Activated B cell treated with CpG ODN at 0.5 μM for 24 hours (primary cell): ENCODE data around the gene AKAP8L. TPM values are rescaled to one million over a fixed set of nuclear protein-coding genes. Genes with fewer than 3 reads are reported as not detected.

ENCODE experiments used
- ATAC-seq: fragments of 200-7000 bp; cut with Tn5 transposase; one replicate; pipeline ENCODE4 v1.10.0; 2021; ENCODE audit warnings: low read depth, mild to moderate bottlenecking, moderate library complexity
- CTCF ChIA-PET: fragments of 350-600 bp; sonication (Branson Sonifier 250); formaldehyde crosslinking; loops from one replicate; lab custom pipeline; 2021; ENCODE audit warnings: antibody characterized with exemption; lab: Charles Lee
- POLR2A ChIA-PET: fragments of 350-600 bp; sonication (Branson Sonifier 250); formaldehyde crosslinking; loops from one replicate; lab custom pipeline; 2021; ENCODE audit warnings: antibody characterized with exemption; lab: Charles Lee
- DNase-seq: peaks from one replicate; pipeline ENCODE4 v3.0.0; 2022
- H3K27ac Mint-ChIP-seq: one replicate; pipeline ENCODE4 v1.8.0; 2020; ENCODE audit warnings: mixed read lengths
- H3K27me3 Mint-ChIP-seq: one replicate; pipeline ENCODE4 v1.8.0; 2021; ENCODE audit warnings: mixed read lengths
- H3K36me3 Mint-ChIP-seq: one replicate; pipeline ENCODE4 v1.8.0; 2021; ENCODE audit warnings: low read depth, mixed read lengths
- H3K4me1 Mint-ChIP-seq: one replicate; pipeline ENCODE4 v1.8.0; 2021; ENCODE audit warnings: mixed read lengths
- H3K4me3 Mint-ChIP-seq: one replicate; pipeline ENCODE4 v1.8.0; 2020; ENCODE audit warnings: mild to moderate bottlenecking, mixed read lengths
- H3K9me3 Mint-ChIP-seq: one replicate; pipeline ENCODE4 v1.8.0; 2020; ENCODE audit warnings: mixed read lengths
- intact Hi-C: fragments of 100-400 bp; cut with micrococcal nuclease; formaldehyde crosslinking; loops from one replicate; pipeline ENCODE4 v1.15.1; 2024
- total RNA-seq: library from RNA; stranded (reverse); gene quantifications from 2 replicates; pipeline ENCODE4 v1.2.3, GENCODE V29; 2022
- TF ChIP-seq, protein P1 (sequence below): fragments of 200-600 bp; IDR thresholded peaks from one replicate; pipeline ENCODE4 v1.8.0; 2022; ENCODE audit warnings: antibody characterized with exemption, mild to moderate bottlenecking

Gene AKAP8L
- total RNA-seq, 1 donor from 2014 or later: 163 TPM

GRCh38 chr19:15444505-15445226, 25.9 kb upstream of the AKAP8L start:
- Mint-ChIP-seq H3K9me3 (no peaks in the 10 kb centered on the region), H3K27me3 (no peaks in the 10 kb centered on the region), H3K27ac (no peak overlapping the region), H3K36me3 (no peaks in the 10 kb centered on the region), H3K4me1 (peaks cover 10% of the 10 kb centered on the region), H3K4me3 (no peak overlapping the region)
- ChIA-PET POLR2A (no interaction called here), CTCF (no interaction called here)
- TF ChIP-seq, protein P1, sequence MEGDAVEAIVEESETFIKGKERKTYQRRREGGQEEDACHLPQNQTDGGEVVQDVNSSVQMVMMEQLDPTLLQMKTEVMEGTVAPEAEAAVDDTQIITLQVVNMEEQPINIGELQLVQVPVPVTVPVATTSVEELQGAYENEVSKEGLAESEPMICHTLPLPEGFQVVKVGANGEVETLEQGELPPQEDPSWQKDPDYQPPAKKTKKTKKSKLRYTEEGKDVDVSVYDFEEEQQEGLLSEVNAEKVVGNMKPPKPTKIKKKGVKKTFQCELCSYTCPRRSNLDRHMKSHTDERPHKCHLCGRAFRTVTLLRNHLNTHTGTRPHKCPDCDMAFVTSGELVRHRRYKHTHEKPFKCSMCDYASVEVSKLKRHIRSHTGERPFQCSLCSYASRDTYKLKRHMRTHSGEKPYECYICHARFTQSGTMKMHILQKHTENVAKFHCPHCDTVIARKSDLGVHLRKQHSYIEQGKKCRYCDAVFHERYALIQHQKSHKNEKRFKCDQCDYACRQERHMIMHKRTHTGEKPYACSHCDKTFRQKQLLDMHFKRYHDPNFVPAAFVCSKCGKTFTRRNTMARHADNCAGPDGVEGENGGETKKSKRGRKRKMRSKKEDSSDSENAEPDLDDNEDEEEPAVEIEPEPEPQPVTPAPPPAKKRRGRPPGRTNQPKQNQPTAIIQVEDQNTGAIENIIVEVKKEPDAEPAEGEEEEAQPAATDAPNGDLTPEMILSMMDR: no peak
- DNase-seq (no peak), ATAC-seq (no peak)
- intact Hi-C loops: no loop called here

- H3K4me3 Mint-ChIP-seq: no peak overlapping the region
- H3K4me1 Mint-ChIP-seq: peaks cover 8% of the 10 kb centered on the region
- no peaks in the 10 kb centered on the region for H3K36me3 Mint-ChIP-seq
- H3K9me3 Mint-ChIP-seq: no peaks in the 10 kb centered on the region
- ATAC-seq (no peak), DNase-seq (no peak)
- no peak overlapping the region for H3K27ac Mint-ChIP-seq
- ChIA-PET CTCF (no interaction called here), POLR2A (no interaction called here)
- no peaks in the 10 kb centered on the region for H3K27me3 Mint-ChIP-seq
- TF ChIP-seq, protein P1: no peak
- intact Hi-C loops: no loop called here
Measured at GRCh38 chr19:15443838-15444237, 25.1 kb upstream of the AKAP8L start.

- Mint-ChIP-seq H3K4me1 (peaks cover 3% of the 10 kb centered on the region), H3K36me3 (no peaks in the 10 kb centered on the region)
- POLR2A ChIA-PET: no interaction called here
Measured at GRCh38 chr19:15443325-15443724, 24.5 kb upstream of the AKAP8L start.

GRCh38 chr19:15442142-15442920, 23.5 kb upstream of the AKAP8L start:
- intact Hi-C loops: no loop called here
- no peak overlapping the region for H3K4me3 Mint-ChIP-seq
- H3K36me3 Mint-ChIP-seq: no peaks in the 10 kb centered on the region
- H3K27ac Mint-ChIP-seq: no peak overlapping the region
- H3K4me1 Mint-ChIP-seq: no peaks in the 10 kb centered on the region
- H3K27me3 Mint-ChIP-seq: no peaks in the 10 kb centered on the region
- DNase-seq: no peak
- ChIA-PET POLR2A (interaction anchor here (1.2 kb wide), 1 partner anchor 24 kb away, joined by 3 read pairs; the partner anchor contains the start of gene AKAP8L), CTCF (no interaction called here)
- no peaks in the 10 kb centered on the region for H3K9me3 Mint-ChIP-seq
- TF ChIP-seq, protein P1: no peak
- ATAC-seq: no peak

More at GRCh38 chr19:15443325-15443724, 24.5 kb upstream of the AKAP8L start:
- intact Hi-C loops: no loop called here
- no peak overlapping the region for H3K27ac Mint-ChIP-seq
- CTCF ChIA-PET: no interaction called here
- H3K27me3 Mint-ChIP-seq: no peaks in the 10 kb centered on the region
- no peak overlapping the region for H3K4me3 Mint-ChIP-seq
- H3K9me3 Mint-ChIP-seq: no peaks in the 10 kb centered on the region
- TF ChIP-seq, protein P1: no peak
- no peak for ATAC-seq
- DNase-seq: no peak

DNA sequence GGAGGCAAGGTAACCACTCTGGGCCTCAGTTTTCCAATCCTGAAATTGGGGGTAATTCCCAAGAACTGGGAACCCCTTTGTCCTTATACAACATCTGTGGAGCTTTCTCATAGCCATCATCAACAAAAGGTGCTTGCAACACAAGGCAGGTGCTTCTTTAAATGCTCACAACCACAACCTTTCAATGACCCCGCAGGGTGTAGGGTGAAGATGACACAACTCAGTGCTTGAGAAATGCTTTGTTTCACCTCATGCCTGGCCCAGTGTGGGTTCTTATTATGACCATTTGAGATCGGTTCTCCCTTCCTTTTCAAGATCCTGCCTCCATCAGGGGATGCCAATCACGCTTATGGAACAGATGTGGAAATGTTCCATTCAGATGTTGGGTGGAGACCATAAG, 22.5 kb upstream of the AKAP8L start:
- no peaks in the 10 kb centered on the region for H3K9me3 Mint-ChIP-seq
- CTCF ChIA-PET: no interaction called here
- no peaks in the 10 kb centered on the region for H3K27me3 Mint-ChIP-seq

More for the DNA sequence above, 22.5 kb upstream of the AKAP8L start:
- POLR2A ChIA-PET: no interaction called here
- intact Hi-C loops: no loop called here
- H3K4me1 Mint-ChIP-seq: no peaks in the 10 kb centered on the region
- no peak for ATAC-seq
- H3K4me3 Mint-ChIP-seq: no peak overlapping the region
- TF ChIP-seq, protein P1: no peak
- DNase-seq: no peak
- no peak overlapping the region for H3K27ac Mint-ChIP-seq
- H3K36me3 Mint-ChIP-seq: no peaks in the 10 kb centered on the region
